HepG2 (cell line): ENCODE results near the gene KLHL40. TPM values are rescaled to one million over a fixed set of nuclear protein-coding genes. Genes with fewer than 3 reads are reported as not detected.

Experiments
- GMEB2 ChIP-seq: IDR thresholded peaks from 2 replicates; pipeline ENCODE4 v1.6.1; 2016; ENCODE audit warnings: missing biosample characterization, missing genetic modification reagents, low read depth
- HNF4A ChIP-seq: sonication (generic); formaldehyde crosslinking; IDR thresholded peaks from 2 replicates; pipeline ENCODE4 v1.4.0; 2020; ENCODE audit warnings: missing genetic modification reagents
- PAXIP1 ChIP-seq: sonication (generic); formaldehyde crosslinking; conservative IDR thresholded peaks from 2 replicates; pipeline ENCODE4 v1.4.0; 2020; ENCODE audit warnings: mild to moderate bottlenecking, missing genetic modification reagents, moderate library complexity
- POGZ ChIP-seq: sonication (generic); formaldehyde crosslinking; IDR thresholded peaks from 2 replicates; pipeline ENCODE4 v1.4.0; 2020; ENCODE audit warnings: mild to moderate bottlenecking, missing genetic modification reagents
- SNAPC5 ChIP-seq: sonication (generic); formaldehyde crosslinking; IDR thresholded peaks from 2 replicates; pipeline ENCODE4 v1.8.1; 2023; ENCODE audit warnings: mild to moderate bottlenecking, missing genetic modification reagents, borderline replicate concordance
- ZBTB4 ChIP-seq: sonication (generic); formaldehyde crosslinking; IDR thresholded peaks from 2 replicates; pipeline ENCODE4 v1.4.0; 2020; ENCODE audit warnings: missing genetic modification reagents, mild to moderate bottlenecking, borderline replicate concordance
- ZFP91 ChIP-seq: sonication (generic); formaldehyde crosslinking; IDR thresholded peaks from 2 replicates; pipeline ENCODE4 v1.9.0; 2022; ENCODE audit warnings: missing genetic modification reagents, mild to moderate bottlenecking, borderline replicate concordance
- ZNF687 ChIP-seq: sonication (generic); formaldehyde crosslinking; IDR thresholded peaks from 2 replicates; pipeline ENCODE4 v1.5.1; 2020; ENCODE audit warnings: mild to moderate bottlenecking, missing genetic modification reagents, moderate library complexity
- ZNF772 ChIP-seq: sonication (generic); formaldehyde crosslinking; IDR thresholded peaks from 2 replicates; pipeline ENCODE4 v1.5.0; 2020; ENCODE audit warnings: mild to moderate bottlenecking, missing genetic modification reagents
- polyA plus RNA-seq, 8 experiments: library from polyadenylated mRNA; depleted of rRNA in 3 of 8; stranded (reverse) in 7 of 8; unstranded in 1 of 8; fragments of >200 nt; fragmentation: Illumina TruSeq in 4 of 8; extraction: Trizol in 4 of 8; gene quantifications; 2 replicates each; pipeline versions ENCODE4 v1.2.1 to v1.2.3, GENCODE V29; 2011 to 2016; ENCODE audit warnings: low read depth in 4 of 8, missing spikeins in 1 of 8, mixed read lengths in 1 of 8; ENCODE audit not compliant: insufficient read depth in 1 of 8
- total RNA-seq, 5 experiments: library from RNA; depleted of rRNA; stranded (reverse); fragments of >200 nt; fragmentation: Illumina TruSeq; extraction: Trizol; gene quantifications; 2 replicates each; pipeline ENCODE4 v1.2.3, GENCODE V29; 2016; ENCODE audit warnings: low read depth in 1 of 5

Gene KLHL40
- total and polyA plus RNA-seq, 2 of the 13 experiments (the other 11 are each of a cell fraction or from before 2014, with no cell fraction given) = not detected

- TF ChIP-seq ZNF687 (CRISPR knock-in tag) = peak; percentile 10; the same call in 1 of the 2 replicates
- TF ChIP-seq POGZ (CRISPR knock-in tag) = 0 out of 2 replicates have a peak, but pooled peaks have one; percentile 21
- TF ChIP-seq ZNF772 = no peak
- TF ChIP-seq HNF4A = peak; percentile 44; the same call in 1 of the 2 replicates
- TF ChIP-seq ZFP91 = no peak
- TF ChIP-seq ZBTB4 (CRISPR knock-in tag) = peak; percentile 65; the same call in 1 of the 2 replicates
- no peak for TF ChIP-seq PAXIP1 (CRISPR knock-in tag)
- no peak for TF ChIP-seq GMEB2
- no peak for TF ChIP-seq SNAPC5 (CRISPR knock-in tag)
These were observed 27.1 kb upstream of the KLHL40 start (continued) for GRCh38 chr3:42658091-42658770.
